ENCODE measurements around the gene HIP1. TPM values are rescaled to one million over a fixed set of nuclear protein-coding genes. Genes with fewer than 3 reads are reported as not detected.

The HIP1 gene
- total and polyA plus RNA-seq, 7 experiments from 2014 or later: 0.78 to 14.6 (median 1.7) TPM; not detected in 1

DNA sequence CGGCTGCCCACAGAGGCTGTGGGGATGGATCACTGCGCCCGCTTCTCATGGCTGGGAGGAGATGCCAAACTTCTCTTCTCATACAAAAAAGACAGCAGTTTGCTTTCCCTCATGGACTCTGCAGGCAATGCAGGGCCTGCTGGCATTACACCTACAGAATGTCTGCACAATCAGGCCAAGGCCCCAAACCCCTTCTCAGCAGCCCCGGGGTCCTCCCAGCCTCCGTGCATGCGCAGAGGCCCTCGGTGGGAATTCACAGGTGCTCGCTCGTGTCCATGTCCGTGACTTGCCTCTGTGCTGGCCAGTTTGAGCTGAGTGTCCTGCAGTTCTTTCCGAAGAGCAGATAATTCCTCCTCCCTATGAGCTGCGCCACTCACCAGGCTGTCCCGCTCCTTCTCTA, 183.0 kb downstream of the HIP1 start:
- ATAC-seq (no peak), DNase-seq (no peak)
- Mint-ChIP-seq H3K36me3 (peaks cover 0 to 3% (median 0%) of the 10 kb centered on the region in 5 donors), H3K4me1 (no peaks in the 10 kb centered on the region), H3K27ac (no peak overlapping the region), H3K27me3 (no peaks in the 10 kb centered on the region), H3K4me3 (no peak overlapping the region), H3K9me3 (peaks cover 0 to 1% (median 0%) of the 10 kb centered on the region in 11 donors)
- intact Hi-C loops (cut with micrococcal nuclease): no loop called here
- H3K27ac ChIP-seq (ENCODE audit: low read depth, low read length): no peak overlapping the region
- no peaks in the 10 kb centered on the region for H3K4me1 ChIP-seq (ENCODE audit: control insufficient read depth in 2 of 2, insufficient read depth in 2 of 2, low read length in 2 of 2)
- no peaks in the 10 kb centered on the region for H3K9me3 ChIP-seq (ENCODE audit: control insufficient read depth in 2 of 3, low read length in 3 of 3)
- POLR2A ChIA-PET: no interaction called here
- CTCF ChIA-PET: no interaction called here
- no peaks in the 10 kb centered on the region for H3K27me3 ChIP-seq (ENCODE audit: control insufficient read depth in 2 of 2, insufficient read depth in 2 of 2, low read length in 2 of 2)
- H3K36me3 ChIP-seq (ENCODE audit: control insufficient read depth in 2 of 3, insufficient read depth in 3 of 3, low read length in 3 of 3): no peaks in the 10 kb centered on the region
- H3K4me3 ChIP-seq (ENCODE audit: low read length): no peak overlapping the region

DNA sequence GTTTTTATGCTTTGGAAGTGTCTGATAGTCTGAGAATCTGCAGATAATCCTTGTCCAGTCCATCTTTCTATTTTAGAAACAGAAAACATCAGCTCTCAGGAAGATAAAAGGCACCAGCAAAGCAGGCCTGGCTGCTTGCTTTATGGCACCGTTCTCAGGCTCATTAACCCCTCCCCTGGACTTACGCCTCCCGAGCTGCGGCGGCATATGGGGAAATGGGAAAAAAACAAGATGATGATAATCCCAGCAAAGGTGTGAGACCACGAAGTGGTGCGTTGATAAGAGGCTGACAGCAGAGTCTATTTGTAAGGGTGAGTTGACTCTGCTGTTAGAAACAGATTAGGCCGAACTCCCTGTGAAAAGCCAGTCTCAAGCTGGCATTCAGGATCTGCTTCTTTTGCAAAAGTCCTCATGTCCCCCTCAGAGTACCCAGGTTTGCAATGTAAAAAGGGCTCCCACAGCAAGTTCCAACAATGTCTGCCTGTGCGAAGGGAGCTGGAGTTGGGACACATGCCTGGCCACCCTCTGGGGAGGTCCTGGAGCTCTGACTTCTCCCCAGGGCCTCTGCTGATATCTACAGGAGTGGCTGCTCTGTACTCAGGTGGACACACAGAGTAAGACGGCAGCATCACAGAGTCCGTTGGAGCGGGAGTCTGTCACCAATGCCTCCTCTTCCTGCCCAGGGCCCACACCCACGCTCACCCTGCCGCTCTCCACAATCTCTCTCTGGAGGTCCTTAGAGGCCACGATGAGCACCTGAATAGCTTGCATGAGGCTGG, 192.3 kb downstream of the HIP1 start:
- no peaks in the 10 kb centered on the region for H3K36me3 Mint-ChIP-seq
- peaks cover 0 to 2% (median 0%) of the 10 kb centered on the region in 7 donors for H3K4me1 Mint-ChIP-seq
- no peak overlapping the region for H3K27ac ChIP-seq (ENCODE audit: low read depth, low read length)
- ChIA-PET POLR2A (no interaction called here), CTCF (interaction anchor here (0.6 kb wide), 1 partner anchor 1813 kb away, joined by 3 read pairs; no protein-coding TSS in a partner anchor)
- no peaks in the 10 kb centered on the region for H3K4me1 ChIP-seq (ENCODE audit: control insufficient read depth in 2 of 2, insufficient read depth in 2 of 2, low read length in 2 of 2)
- no peaks in the 10 kb centered on the region for H3K9me3 ChIP-seq (ENCODE audit: control insufficient read depth in 2 of 3, low read length in 3 of 3)
- intact Hi-C loops (cut with micrococcal nuclease): no loop called here
- no peaks in the 10 kb centered on the region for H3K27me3 Mint-ChIP-seq
- H3K9me3 Mint-ChIP-seq: no peaks in the 10 kb centered on the region
- no peaks in the 10 kb centered on the region for H3K27me3 ChIP-seq (ENCODE audit: control insufficient read depth in 2 of 2, insufficient read depth in 2 of 2, low read length in 2 of 2)
- ATAC-seq (no peak), DNase-seq (no peak)
- no peak overlapping the region for H3K27ac Mint-ChIP-seq
- H3K4me3 ChIP-seq (ENCODE audit: low read length): no peak overlapping the region
- H3K36me3 ChIP-seq (ENCODE audit: control insufficient read depth in 2 of 3, insufficient read depth in 3 of 3, low read length in 3 of 3): no peaks in the 10 kb centered on the region
- H3K4me3 Mint-ChIP-seq: no peak overlapping the region

DNA sequence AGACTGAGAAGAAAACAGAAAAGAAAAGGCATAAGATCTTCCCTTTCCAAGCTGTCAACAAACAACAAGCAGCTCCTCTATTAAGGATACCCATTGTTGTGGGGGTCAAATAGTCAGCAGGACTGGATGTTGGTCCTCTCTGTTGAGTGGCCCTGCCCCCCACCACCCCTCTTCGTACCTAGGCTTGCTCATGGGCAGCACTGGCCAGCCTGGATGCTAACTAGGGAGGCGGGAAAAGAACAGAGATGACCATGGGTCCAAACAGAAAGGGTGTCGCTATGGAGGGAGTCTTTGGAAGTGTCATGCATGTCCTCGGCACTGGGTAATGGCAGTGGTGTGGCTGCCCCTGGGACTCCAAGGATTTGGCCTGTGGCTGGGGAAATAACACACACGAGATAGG, 201.0 kb downstream of the HIP1 start:
- H3K27ac ChIP-seq (ENCODE audit: low read depth, low read length): no peak overlapping the region
- H3K9me3 ChIP-seq (ENCODE audit: control insufficient read depth in 2 of 3, low read length in 3 of 3): no peaks in the 10 kb centered on the region
- no peaks in the 10 kb centered on the region for H3K27me3 Mint-ChIP-seq
- POLR2A ChIA-PET: no interaction called here
- CTCF ChIA-PET: no interaction called here
- DNase-seq: no peak
- H3K27me3 ChIP-seq (ENCODE audit: control insufficient read depth in 2 of 2, insufficient read depth in 2 of 2, low read length in 2 of 2): no peaks in the 10 kb centered on the region
- no peak overlapping the region for H3K4me3 ChIP-seq (ENCODE audit: low read length)
- no peak for ATAC-seq
- H3K36me3 ChIP-seq (ENCODE audit: control insufficient read depth in 2 of 3, insufficient read depth in 3 of 3, low read length in 3 of 3): no peaks in the 10 kb centered on the region
- no peaks in the 10 kb centered on the region for H3K4me1 ChIP-seq (ENCODE audit: control insufficient read depth in 2 of 2, insufficient read depth in 2 of 2, low read length in 2 of 2)
- H3K36me3 Mint-ChIP-seq: no peaks in the 10 kb centered on the region
- peaks cover 0 to 6% (median 0%) of the 10 kb centered on the region in 7 donors for H3K4me1 Mint-ChIP-seq
- no peak overlapping the region for H3K27ac Mint-ChIP-seq
- intact Hi-C loops (cut with micrococcal nuclease): no loop called here
- H3K9me3 Mint-ChIP-seq: no peaks in the 10 kb centered on the region
- no peak overlapping the region for H3K4me3 Mint-ChIP-seq

DNA sequence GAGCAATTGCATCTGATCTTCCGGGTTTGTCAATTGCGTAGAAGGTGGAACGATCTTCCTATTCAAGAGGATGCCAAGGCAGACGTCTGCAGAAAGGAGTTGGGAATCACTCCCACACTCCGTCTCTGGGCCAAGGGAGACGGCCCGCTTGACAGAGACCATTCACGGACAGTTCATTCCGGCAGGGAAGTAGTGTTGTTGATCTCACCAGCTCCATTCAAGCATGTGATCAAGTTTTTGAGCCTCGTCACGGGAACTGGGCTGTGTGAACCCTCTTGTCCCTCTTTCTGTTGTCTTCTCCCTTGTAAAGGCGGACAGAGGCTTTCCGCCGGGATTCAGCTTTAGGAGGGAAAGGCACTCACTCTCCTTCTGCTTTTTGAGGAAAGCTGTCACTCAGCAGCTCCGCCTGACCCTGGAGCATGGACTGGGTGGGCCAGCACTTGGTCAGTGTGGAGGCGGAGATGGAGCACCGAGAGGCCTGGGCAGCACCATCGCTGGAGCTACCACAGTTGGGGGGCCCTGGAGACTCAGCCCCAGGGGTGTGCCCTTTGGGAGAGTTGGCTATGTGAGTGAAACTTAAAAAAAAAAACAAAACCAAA, 201.7 kb downstream of the HIP1 start:
- H3K9me3 Mint-ChIP-seq: no peaks in the 10 kb centered on the region
- DNase-seq: no peak
- H3K27me3 Mint-ChIP-seq: no peaks in the 10 kb centered on the region
- H3K9me3 ChIP-seq (ENCODE audit: control insufficient read depth in 2 of 3, low read length in 3 of 3): no peaks in the 10 kb centered on the region
- H3K4me1 ChIP-seq (ENCODE audit: control insufficient read depth in 2 of 2, insufficient read depth in 2 of 2, low read length in 2 of 2): no peaks in the 10 kb centered on the region
- no peak overlapping the region for H3K27ac ChIP-seq (ENCODE audit: low read depth, low read length)
- CTCF ChIA-PET: no interaction called here
- H3K4me1 Mint-ChIP-seq: peaks cover 0 to 6% (median 0%) of the 10 kb centered on the region in 7 donors
- no peaks in the 10 kb centered on the region for H3K36me3 ChIP-seq (ENCODE audit: control insufficient read depth in 2 of 3, insufficient read depth in 3 of 3, low read length in 3 of 3)
- no peak overlapping the region for H3K4me3 Mint-ChIP-seq
- no peak overlapping the region for H3K27ac Mint-ChIP-seq
- intact Hi-C loops (cut with micrococcal nuclease): no loop called here
- ATAC-seq: no peak
- POLR2A ChIA-PET: no interaction called here
- H3K27me3 ChIP-seq (ENCODE audit: control insufficient read depth in 2 of 2, insufficient read depth in 2 of 2, low read length in 2 of 2): no peaks in the 10 kb centered on the region
- H3K36me3 Mint-ChIP-seq: no peaks in the 10 kb centered on the region
- H3K4me3 ChIP-seq (ENCODE audit: low read length): no peak overlapping the region

DNA sequence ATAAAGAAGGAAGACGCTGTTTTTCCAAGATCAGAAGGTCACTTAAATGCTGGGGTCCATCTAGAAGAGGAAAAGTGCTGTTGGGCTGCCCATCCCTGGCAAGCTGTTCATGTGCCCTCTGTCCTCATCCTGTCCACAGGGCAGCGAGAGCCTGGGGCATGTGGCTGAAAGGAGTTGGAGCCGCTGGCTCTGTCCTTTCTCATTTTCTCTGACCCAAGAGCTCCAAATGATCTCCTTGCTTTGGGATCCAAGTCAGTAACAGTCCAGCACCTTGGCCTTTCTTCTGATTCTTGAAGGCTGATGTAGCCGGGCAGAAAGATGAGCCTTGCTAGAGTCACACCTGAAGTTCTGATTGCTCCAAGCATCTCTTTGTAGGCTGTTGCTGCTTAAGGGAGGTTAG, 202.2 kb downstream of the HIP1 start:
- Mint-ChIP-seq H3K4me1 (peaks cover 0 to 6% (median 0%) of the 10 kb centered on the region in 7 donors), H3K27me3 (no peaks in the 10 kb centered on the region), H3K9me3 (no peaks in the 10 kb centered on the region), H3K4me3 (no peak overlapping the region), H3K36me3 (no peaks in the 10 kb centered on the region), H3K27ac (no peak overlapping the region)
- H3K4me1 ChIP-seq (ENCODE audit: control insufficient read depth in 2 of 2, insufficient read depth in 2 of 2, low read length in 2 of 2): no peaks in the 10 kb centered on the region
- H3K36me3 ChIP-seq (ENCODE audit: control insufficient read depth in 2 of 3, insufficient read depth in 3 of 3, low read length in 3 of 3): no peaks in the 10 kb centered on the region
- no peaks in the 10 kb centered on the region for H3K27me3 ChIP-seq (ENCODE audit: control insufficient read depth in 2 of 2, insufficient read depth in 2 of 2, low read length in 2 of 2)
- no peaks in the 10 kb centered on the region for H3K9me3 ChIP-seq (ENCODE audit: control insufficient read depth in 2 of 3, low read length in 3 of 3)
- DNase-seq (no peak), ATAC-seq (no peak)
- H3K27ac ChIP-seq (ENCODE audit: low read depth, low read length): no peak overlapping the region
- ChIA-PET POLR2A (no interaction called here), CTCF (no interaction called here)
- H3K4me3 ChIP-seq (ENCODE audit: low read length): no peak overlapping the region
- intact Hi-C loops (cut with micrococcal nuclease): no loop called here

DNA sequence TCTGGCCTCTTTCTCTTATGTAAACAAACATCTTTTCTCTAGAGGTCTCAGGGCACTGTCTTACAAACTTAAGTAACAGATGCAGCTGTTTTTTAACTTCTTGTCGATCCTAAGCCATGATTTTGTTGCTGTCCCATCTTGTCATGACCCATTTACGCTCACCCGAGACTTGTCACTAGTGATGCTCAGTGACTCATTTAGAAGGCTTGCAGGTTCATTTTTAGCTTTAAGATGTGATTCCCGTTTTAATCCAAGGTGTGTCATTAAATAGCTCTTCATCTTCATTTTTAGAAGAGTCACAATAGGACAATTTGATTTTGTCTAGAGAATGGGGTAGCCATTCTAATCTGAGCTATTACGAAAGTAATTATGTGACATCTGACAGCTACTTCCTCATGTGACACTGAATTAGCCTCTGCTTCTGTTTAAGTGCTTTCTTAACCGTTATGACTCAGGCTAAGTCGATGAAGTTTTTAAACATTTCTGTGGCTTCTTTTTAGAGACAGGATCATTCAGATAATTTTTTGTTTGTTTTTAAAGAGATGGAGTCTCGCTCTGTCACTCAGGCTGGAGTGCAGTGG, 203.9 kb downstream of the HIP1 start:
- H3K36me3 Mint-ChIP-seq: no peaks in the 10 kb centered on the region
- H3K4me3 ChIP-seq (ENCODE audit: low read length): no peak overlapping the region
- no peak overlapping the region for H3K27ac ChIP-seq (ENCODE audit: low read depth, low read length)
- no peak overlapping the region for H3K27ac Mint-ChIP-seq
- no peaks in the 10 kb centered on the region for H3K9me3 ChIP-seq (ENCODE audit: control insufficient read depth in 2 of 3, low read length in 3 of 3)
- intact Hi-C loops (cut with micrococcal nuclease): no loop called here
- ChIA-PET CTCF (no interaction called here), POLR2A (no interaction called here)
- H3K27me3 ChIP-seq (ENCODE audit: control insufficient read depth in 2 of 2, insufficient read depth in 2 of 2, low read length in 2 of 2): no peaks in the 10 kb centered on the region
- H3K4me1 Mint-ChIP-seq: peaks cover 0 to 6% (median 0%) of the 10 kb centered on the region in 7 donors
- DNase-seq (no peak), ATAC-seq (peak; percentile 78)
- H3K4me1 ChIP-seq (ENCODE audit: control insufficient read depth in 2 of 2, insufficient read depth in 2 of 2, low read length in 2 of 2): no peaks in the 10 kb centered on the region
- H3K4me3 Mint-ChIP-seq: no peak overlapping the region
- no peaks in the 10 kb centered on the region for H3K27me3 Mint-ChIP-seq
- no peaks in the 10 kb centered on the region for H3K9me3 Mint-ChIP-seq
- no peaks in the 10 kb centered on the region for H3K36me3 ChIP-seq (ENCODE audit: control insufficient read depth in 2 of 3, insufficient read depth in 3 of 3, low read length in 3 of 3)

DNA sequence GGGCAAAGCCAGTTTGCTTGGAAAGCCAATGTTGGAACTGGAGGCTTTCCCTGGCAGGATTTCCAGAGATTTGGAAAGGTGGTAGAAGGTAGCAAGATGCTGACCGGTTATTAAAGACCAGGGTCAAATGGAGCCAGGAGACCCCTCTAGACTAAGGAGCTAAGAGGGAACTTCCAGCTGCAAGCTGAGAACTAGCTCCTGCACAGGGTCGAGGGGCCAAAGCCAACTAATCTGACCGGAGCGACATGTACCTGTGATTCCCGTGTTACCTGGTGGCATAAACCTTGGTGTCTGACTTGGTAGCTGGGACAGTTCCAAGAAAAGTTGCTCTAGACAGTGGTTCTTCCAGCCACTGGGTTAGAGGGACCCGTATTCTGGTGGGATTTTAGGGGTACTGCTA, 204.8 kb downstream of the HIP1 start:
- Mint-ChIP-seq H3K4me1 (peaks cover 0 to 6% (median 0%) of the 10 kb centered on the region in 7 donors), H3K36me3 (no peaks in the 10 kb centered on the region), H3K9me3 (no peaks in the 10 kb centered on the region), H3K4me3 (no peak overlapping the region), H3K27ac (no peak overlapping the region), H3K27me3 (no peaks in the 10 kb centered on the region)
- no peak for ATAC-seq
- Histone ChIP-seq H3K27me3 (ENCODE audit: control insufficient read depth in 2 of 2, insufficient read depth in 2 of 2, low read length in 2 of 2) (no peaks in the 10 kb centered on the region), H3K36me3 (ENCODE audit: control insufficient read depth in 2 of 3, insufficient read depth in 3 of 3, low read length in 3 of 3) (no peaks in the 10 kb centered on the region), H3K27ac (ENCODE audit: low read depth, low read length) (no peak overlapping the region), H3K9me3 (ENCODE audit: control insufficient read depth in 2 of 3, low read length in 3 of 3) (no peaks in the 10 kb centered on the region), H3K4me1 (ENCODE audit: control insufficient read depth in 2 of 2, insufficient read depth in 2 of 2, low read length in 2 of 2) (no peaks in the 10 kb centered on the region), H3K4me3 (ENCODE audit: low read length) (no peak overlapping the region)
- CTCF ChIA-PET: no interaction called here
- DNase-seq: no peak
- intact Hi-C loops (cut with micrococcal nuclease): no loop called here
- POLR2A ChIA-PET: no interaction called here

Data from naive thymus-derived CD4-positive, alpha-beta T cell (primary cell).